SK-N-SH treated with all-trans-retinoic acid at 6 μM for 48 hours (cell line): Measurements from ENCODE around the gene SLC5A9.

Experiments
- ARNTL ChIP-seq: fragments of 450-650 bp; formaldehyde crosslinking; IDR thresholded peaks from 2 replicates; pipeline ENCODE4 v1.5.0; 2020; ENCODE audit warnings: low read depth, mild to moderate bottlenecking, moderate library complexity, borderline replicate concordance
- BACH2 ChIP-seq: fragments of 250-450 bp; sonication (Bioruptor Pico); IDR thresholded peaks from 2 replicates; pipeline ENCODE4 v1.9.0; 2021; ENCODE audit warnings: mild to moderate bottlenecking, borderline replicate concordance
- OSR1 ChIP-seq: fragments of 250-450 bp; sonication (Bioruptor Pico); IDR thresholded peaks from 2 replicates; pipeline ENCODE4 v1.8.0; 2022; ENCODE audit warnings: moderate library complexity, mild to moderate bottlenecking, inconsistent platforms
- PPARA ChIP-seq: fragments of 250-450 bp; sonication (Bioruptor Pico); IDR thresholded peaks from 2 replicates; pipeline ENCODE4 v1.5.0; 2020; ENCODE audit warnings: mild to moderate bottlenecking, borderline replicate concordance
- RARB ChIP-seq: fragments of 250-450 bp; sonication (Bioruptor Pico); IDR thresholded peaks from 2 replicates; pipeline ENCODE4 v1.8.0; 2021; ENCODE audit warnings: mild to moderate bottlenecking, moderate library complexity
- SNAI2 ChIP-seq: fragments of 250-450 bp; sonication (Bioruptor Pico); IDR thresholded peaks from 2 replicates; pipeline ENCODE4 v1.5.0; 2020; ENCODE audit warnings: mild to moderate bottlenecking, moderate library complexity
- TCF4 ChIP-seq: fragments of 250-450 bp; sonication (Bioruptor Pico); IDR thresholded peaks from 2 replicates; pipeline ENCODE4 v1.8.0; 2021; ENCODE audit warnings: mild to moderate bottlenecking, moderate library complexity, borderline replicate concordance
- ZC3H10 ChIP-seq: fragments of 250-450 bp; sonication (Bioruptor Pico); IDR thresholded peaks from 2 replicates; pipeline ENCODE4 v1.5.1; 2021; ENCODE audit warnings: mild to moderate bottlenecking, moderate library complexity
- TF ChIP-seq, protein P1 (sequence below): fragments of 250-450 bp; sonication (Bioruptor Pico); IDR thresholded peaks from 2 replicates; pipeline ENCODE4 v1.8.0; 2020; ENCODE audit warnings: mild to moderate bottlenecking, moderate library complexity, borderline replicate concordance

GRCh38 chr1:48175116-48175515 lies 47.4 kb upstream of the SLC5A9 start:
- TF ChIP-seq PPARA (CRISPR knock-in tag) (no peak), SNAI2 (CRISPR knock-in tag) (no peak), BACH2 (CRISPR knock-in tag) (no peak), RARB (no peak), ARNTL (no peak), TCF4 (no peak), ZC3H10 (CRISPR knock-in tag) (no peak), OSR1 (CRISPR knock-in tag) (no peak)
- TF ChIP-seq, protein P1, sequence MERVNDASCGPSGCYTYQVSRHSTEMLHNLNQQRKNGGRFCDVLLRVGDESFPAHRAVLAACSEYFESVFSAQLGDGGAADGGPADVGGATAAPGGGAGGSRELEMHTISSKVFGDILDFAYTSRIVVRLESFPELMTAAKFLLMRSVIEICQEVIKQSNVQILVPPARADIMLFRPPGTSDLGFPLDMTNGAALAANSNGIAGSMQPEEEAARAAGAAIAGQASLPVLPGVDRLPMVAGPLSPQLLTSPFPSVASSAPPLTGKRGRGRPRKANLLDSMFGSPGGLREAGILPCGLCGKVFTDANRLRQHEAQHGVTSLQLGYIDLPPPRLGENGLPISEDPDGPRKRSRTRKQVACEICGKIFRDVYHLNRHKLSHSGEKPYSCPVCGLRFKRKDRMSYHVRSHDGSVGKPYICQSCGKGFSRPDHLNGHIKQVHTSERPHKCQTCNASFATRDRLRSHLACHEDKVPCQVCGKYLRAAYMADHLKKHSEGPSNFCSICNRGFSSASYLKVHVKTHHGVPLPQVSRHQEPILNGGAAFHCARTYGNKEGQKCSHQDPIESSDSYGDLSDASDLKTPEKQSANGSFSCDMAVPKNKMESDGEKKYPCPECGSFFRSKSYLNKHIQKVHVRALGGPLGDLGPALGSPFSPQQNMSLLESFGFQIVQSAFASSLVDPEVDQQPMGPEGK (CRISPR knock-in tag), result no peak
